PC-3 (cell line): ENCODE results near the gene OPN3.

Source experiments
- CTCF ChIP-seq: fragments of 300-600 bp; sonication (generic); conservative IDR thresholded peaks from 2 replicates; pipeline ENCODE4 v1.5.1; 2017; ENCODE audit warnings: antibody characterized with exemption, low read depth, mild to moderate bottlenecking, low read length
- EZH2 ChIP-seq: fragments of 300-600 bp; sonication (generic); IDR thresholded peaks from one replicate; pipeline ENCODE4 v1.6.1; 2017; ENCODE audit warnings: antibody characterized with exemption, mild to moderate bottlenecking, low read length; ENCODE audit not compliant: unreplicated experiment
- EZH2phosphoT487 ChIP-seq: fragments of 300-600 bp; sonication (generic); IDR thresholded peaks from 2 replicates; pipeline ENCODE4 v1.6.1; 2018; ENCODE audit warnings: mild to moderate bottlenecking, antibody characterized with exemption, low read length, borderline replicate concordance

- TF ChIP-seq CTCF = no peak
- TF ChIP-seq EZH2 = no peak
- TF ChIP-seq EZH2phosphoT487 = no peak
Measured at GRCh38 chr1:241682921-241683320, 42.8 kb upstream of the OPN3 start.
